Breast epithelium (tissue), 4 donors: ENCODE measurements around the gene MYO1E. TPM values are rescaled to one million over a fixed set of nuclear protein-coding genes. Genes with fewer than 3 reads are reported as not detected.
"Not testable (repeated sequence)": the region's sequence is repeated elsewhere in the genome, so short reads cannot be mapped to it uniquely, and the experiment has no call there.

Experiments used
- DNase-seq, 2 donors: peaks; one replicate each; pipeline ENCODE4 v3.0.0-alpha.2; 2019; ENCODE audit warnings: low spot score in 2 of 2
- H3K27ac ChIP-seq, 2 donors: fragments of 200-600 bp; sonication (generic) in 1 of 2; one replicate each; pipeline ENCODE4 v1.5.1; 2016 to 2019; ENCODE audit warnings: mild to moderate bottlenecking in 1 of 2
- H3K27me3 ChIP-seq, 2 donors: fragments of 200-600 bp; sonication (generic) in 1 of 2; one replicate each; pipeline versions ENCODE4 v1.5.1 to v1.6.0; 2017 to 2019; ENCODE audit warnings: control low read depth in 1 of 2, mild to moderate bottlenecking in 1 of 2
- H3K36me3 ChIP-seq: fragments of 200-600 bp; one replicate; pipeline ENCODE4 v1.5.1; 2019
- H3K4me1 ChIP-seq, 2 donors: fragments of 200-600 bp; sonication (generic); one replicate each; pipeline ENCODE4 v1.5.1; 2016 to 2019; ENCODE audit warnings: control low read depth in 1 of 2
- H3K4me3 ChIP-seq, 3 donors: fragments of 200-600 bp; sonication (generic); 1 replicate in 2 of 3; 2 replicates in 1 of 3; pipeline ENCODE4 v1.5.1; 2016 to 2019; ENCODE audit warnings: mild to moderate bottlenecking in 3 of 3, moderate library complexity in 2 of 3
- H3K9me3 ChIP-seq, 2 donors: fragments of 200-600 bp; sonication (generic) in 1 of 2; one replicate each; pipeline ENCODE4 v1.5.1; 2016 to 2019; ENCODE audit warnings: control low read depth in 1 of 2
- CTCF ChIP-seq, 3 donors: fragments of 450-650 bp; IDR thresholded peaks; one replicate each; pipeline ENCODE4 v1.5.1; 2016 to 2017; ENCODE audit warnings: antibody characterized with exemption in 3 of 3, mild to moderate bottlenecking in 3 of 3, moderate library complexity in 3 of 3
- POLR2A ChIP-seq: fragments of 450-650 bp; IDR thresholded peaks from one replicate; pipeline ENCODE4 v1.6.1; 2016; ENCODE audit warnings: antibody characterized with exemption, mild to moderate bottlenecking, moderate library complexity
- POLR2AphosphoS5 ChIP-seq, 3 donors: sonication (generic); formaldehyde crosslinking; IDR thresholded peaks; one replicate each; pipeline ENCODE4 v1.6.1; 2017; ENCODE audit warnings: antibody characterized with exemption in 3 of 3
- intact Hi-C: fragments of 100-400 bp; cut with DNase I; formaldehyde crosslinking; loops from one replicate; pipeline ENCODE4 v1.15.1; 2023; ENCODE audit warnings: low total_unique reads
- total RNA-seq, 3 donors: library from RNA; depleted of rRNA; stranded (reverse); fragments of >200 nt; gene quantifications; one replicate each; pipeline ENCODE4 v1.1.0, GENCODE V29; 2016

Gene MYO1E
- total RNA-seq, 3 donors from 2014 or later: 51.5 to 76.1 (median 68.6) TPM

- Histone ChIP-seq H3K36me3 (no peaks in the 10 kb centered on the region), H3K4me3 (no peak overlapping the region), H3K9me3 (no peaks in the 10 kb centered on the region), H3K4me1 (peaks cover 0 to under 1% of the 10 kb centered on the region in 2 donors), H3K27ac (no peak overlapping the region), H3K27me3 (no peaks in the 10 kb centered on the region)
- intact Hi-C loops: no loop called here
- DNase-seq: no peak
- TF ChIP-seq CTCF (IDR thresholded peaks at IDR 0.05): no peak
- no peak for TF ChIP-seq POLR2AphosphoS5 (IDR thresholded peaks at IDR 0.05)
- no peak for TF ChIP-seq POLR2A
Observed at GRCh38 chr15:59345326-59345725, 27.3 kb downstream of the MYO1E start.

DNA sequence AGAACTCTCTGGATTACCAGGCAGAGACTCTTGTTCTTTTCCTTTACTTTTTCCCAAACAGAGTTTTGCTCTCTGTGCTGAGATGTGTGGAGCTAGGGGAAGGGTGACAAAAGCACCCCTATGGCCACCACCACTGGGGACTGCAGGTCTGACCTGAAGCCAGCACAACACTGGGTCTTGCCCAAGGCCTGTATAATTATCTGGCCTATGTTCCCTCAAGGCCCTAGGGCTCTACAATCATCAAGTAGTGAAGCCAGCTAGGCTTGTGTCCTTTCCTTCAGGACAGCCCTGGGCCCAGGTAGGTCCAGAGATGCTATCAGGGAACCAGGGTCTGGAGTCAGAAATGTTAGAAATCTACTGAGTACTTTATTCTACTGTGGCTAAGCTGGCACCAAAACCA is 28.4 kb downstream of the MYO1E start:
- H3K27me3 ChIP-seq: no peaks in the 10 kb centered on the region
- TF ChIP-seq POLR2A (no peak), POLR2AphosphoS5 (IDR thresholded peaks at IDR 0.05) (no peak), CTCF (IDR thresholded peaks at IDR 0.05) (no peak)
- no peak overlapping the region for H3K27ac ChIP-seq
- H3K9me3 ChIP-seq: no peaks in the 10 kb centered on the region
- no peaks in the 10 kb centered on the region for H3K36me3 ChIP-seq
- intact Hi-C loops: no loop called here
- H3K4me3 ChIP-seq: no peak overlapping the region
- no peak for DNase-seq
- no peaks in the 10 kb centered on the region for H3K4me1 ChIP-seq

GRCh38 chr15:59340325-59340724 is 32.3 kb downstream of the MYO1E start:
- TF ChIP-seq POLR2A (no peak), CTCF (IDR thresholded peaks at IDR 0.05) (no peak), POLR2AphosphoS5 (IDR thresholded peaks at IDR 0.05) (no peak)
- H3K4me3 ChIP-seq: no peak overlapping the region
- H3K9me3 ChIP-seq: no peaks in the 10 kb centered on the region
- intact Hi-C loops: no loop called here
- H3K4me1 ChIP-seq: no peaks in the 10 kb centered on the region
- no peaks in the 10 kb centered on the region for H3K27me3 ChIP-seq
- H3K36me3 ChIP-seq: no peaks in the 10 kb centered on the region
- DNase-seq: no peak
- no peak overlapping the region for H3K27ac ChIP-seq

DNA sequence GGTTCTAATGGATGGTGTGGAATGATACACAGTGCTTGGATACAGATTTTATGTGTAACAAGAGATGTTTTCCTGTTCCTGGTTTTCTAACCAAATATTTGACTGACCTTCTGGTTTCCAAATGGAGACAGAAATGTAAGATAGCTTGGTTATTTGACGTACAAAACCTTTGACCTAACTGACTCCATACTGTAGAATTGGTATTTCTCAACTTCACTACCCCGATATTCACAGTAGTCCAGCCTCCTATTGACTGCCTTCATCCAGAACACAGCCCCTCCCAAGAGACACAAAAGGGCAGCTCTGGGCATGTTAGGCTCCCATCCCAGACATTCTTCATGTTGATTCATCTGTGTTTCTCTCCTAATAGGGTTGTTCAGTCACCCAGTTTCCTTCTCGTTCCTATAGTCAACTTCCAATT is 33.4 kb downstream of the MYO1E start:
- no peak for DNase-seq
- Histone ChIP-seq H3K4me3 (no peak overlapping the region), H3K4me1 (no peaks in the 10 kb centered on the region), H3K36me3 (no peaks in the 10 kb centered on the region), H3K27ac (no peak overlapping the region), H3K9me3 (no peaks in the 10 kb centered on the region), H3K27me3 (no peaks in the 10 kb centered on the region)
- intact Hi-C loops: no loop called here
- TF ChIP-seq CTCF (IDR thresholded peaks at IDR 0.05) (no peak), POLR2AphosphoS5 (IDR thresholded peaks at IDR 0.05) (no peak), POLR2A (no peak)

GRCh38 chr15:59338414-59338813 is 34.3 kb downstream of the MYO1E start:
- no peak overlapping the region for H3K27ac ChIP-seq

DNA sequence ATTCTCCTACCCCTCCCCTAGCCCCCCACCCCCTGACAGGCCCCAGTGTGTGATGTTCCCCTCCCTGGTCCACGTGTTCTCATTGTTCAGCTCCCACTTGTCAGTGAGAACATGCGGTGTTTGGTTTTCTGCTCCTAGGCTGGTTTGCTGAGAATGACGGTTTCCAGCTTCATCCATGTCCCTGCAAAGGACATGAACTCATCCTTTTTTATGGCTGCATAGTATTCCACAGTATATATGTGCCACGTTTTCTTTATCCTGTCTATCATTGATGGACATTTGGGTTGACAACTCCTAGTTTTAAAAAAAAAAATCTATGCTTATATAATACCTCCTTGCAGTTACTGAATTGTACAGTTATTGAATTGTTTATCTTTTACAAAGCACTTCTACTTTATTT is 35.9 kb downstream of the MYO1E start:
- intact Hi-C loops, H3K9me3 ChIP-seq, H3K4me1 ChIP-seq, H3K36me3 ChIP-seq, H3K27me3 ChIP-seq, DNase-seq, H3K27ac ChIP-seq, H3K4me3 ChIP-seq: not testable (repeated sequence)

More at GRCh38 chr15:59338414-59338813, 34.3 kb downstream of the MYO1E start:
- TF ChIP-seq CTCF (IDR thresholded peaks at IDR 0.05) (no peak), POLR2AphosphoS5 (IDR thresholded peaks at IDR 0.05) (no peak), POLR2A (no peak)
- intact Hi-C loops: no loop called here
- Histone ChIP-seq H3K9me3 (no peaks in the 10 kb centered on the region), H3K36me3 (no peaks in the 10 kb centered on the region), H3K4me1 (no peaks in the 10 kb centered on the region), H3K27me3 (no peaks in the 10 kb centered on the region), H3K4me3 (no peak overlapping the region)
- no peak for DNase-seq
